Jurkat, Clone E6-1 (cell line): Measurements from ENCODE around the gene RAD18. TPM values are rescaled to one million over a fixed set of nuclear protein-coding genes. Genes with fewer than 3 reads are reported as not detected.

ENCODE experiments used
- DNase-seq: peaks from one replicate; pipeline ENCODE4 v3.0.0-alpha.2; 2011; ENCODE audit warnings: low read depth, low spot score
- H3K4me3 ChIP-seq: 2 replicates; pipeline ENCODE4 v1.5.1; 2011; ENCODE audit warnings: mild to moderate bottlenecking, low read length, control low read depth, moderate library complexity
- polyA plus RNA-seq: library from polyadenylated mRNA; unstranded; fragments of >200 nt; gene quantifications from one replicate; pipeline ENCODE4 v1.2.1, GENCODE V29; 2012; ENCODE audit warnings: missing spikeins; ENCODE audit not compliant: insufficient read length, insufficient read depth

RAD18 gene, protein sequence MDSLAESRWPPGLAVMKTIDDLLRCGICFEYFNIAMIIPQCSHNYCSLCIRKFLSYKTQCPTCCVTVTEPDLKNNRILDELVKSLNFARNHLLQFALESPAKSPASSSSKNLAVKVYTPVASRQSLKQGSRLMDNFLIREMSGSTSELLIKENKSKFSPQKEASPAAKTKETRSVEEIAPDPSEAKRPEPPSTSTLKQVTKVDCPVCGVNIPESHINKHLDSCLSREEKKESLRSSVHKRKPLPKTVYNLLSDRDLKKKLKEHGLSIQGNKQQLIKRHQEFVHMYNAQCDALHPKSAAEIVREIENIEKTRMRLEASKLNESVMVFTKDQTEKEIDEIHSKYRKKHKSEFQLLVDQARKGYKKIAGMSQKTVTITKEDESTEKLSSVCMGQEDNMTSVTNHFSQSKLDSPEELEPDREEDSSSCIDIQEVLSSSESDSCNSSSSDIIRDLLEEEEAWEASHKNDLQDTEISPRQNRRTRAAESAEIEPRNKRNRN
- polyA plus RNA-seq, result 21.8 TPM

GRCh38 chr3:8963137-8963853 is at the start of gene RAD18:
Gene RAD18, minus strand, starts transcription at chr3:8963472. Its CDS starts 87 bp downstream, at chr3:8963385.
- peak; percentile 88 for DNase-seq
- peak within 1 kb of the TSS; percentile 59 for H3K4me3 ChIP-seq

DNA sequence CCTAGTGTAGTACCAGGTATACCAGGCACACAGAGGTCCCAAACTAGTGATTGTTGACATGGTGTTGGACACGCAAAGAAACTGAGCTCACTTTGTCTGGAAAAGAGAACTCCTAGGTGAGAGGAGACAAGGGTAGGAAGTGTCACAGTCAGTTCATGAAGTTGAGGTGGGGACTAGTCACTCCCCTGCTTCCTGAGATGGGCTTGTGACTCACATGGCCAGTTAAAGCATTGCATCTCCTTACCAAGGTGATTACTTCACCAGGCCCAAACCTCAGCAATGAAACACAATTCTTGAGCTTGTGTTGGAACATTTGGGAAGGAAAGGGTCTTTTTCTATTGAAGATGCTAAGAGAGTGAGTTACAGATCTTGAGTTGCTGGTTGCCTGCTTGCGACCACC is 49.2 kb upstream of the RAD18 start:
- H3K4me3 ChIP-seq, result no peak overlapping the region
- DNase-seq, result peak; percentile 20

- DNase-seq, result no peak
- no peak overlapping the region for H3K4me3 ChIP-seq
Observed at GRCh38 chr3:9009976-9010545, 46.8 kb upstream of the RAD18 start.

DNA sequence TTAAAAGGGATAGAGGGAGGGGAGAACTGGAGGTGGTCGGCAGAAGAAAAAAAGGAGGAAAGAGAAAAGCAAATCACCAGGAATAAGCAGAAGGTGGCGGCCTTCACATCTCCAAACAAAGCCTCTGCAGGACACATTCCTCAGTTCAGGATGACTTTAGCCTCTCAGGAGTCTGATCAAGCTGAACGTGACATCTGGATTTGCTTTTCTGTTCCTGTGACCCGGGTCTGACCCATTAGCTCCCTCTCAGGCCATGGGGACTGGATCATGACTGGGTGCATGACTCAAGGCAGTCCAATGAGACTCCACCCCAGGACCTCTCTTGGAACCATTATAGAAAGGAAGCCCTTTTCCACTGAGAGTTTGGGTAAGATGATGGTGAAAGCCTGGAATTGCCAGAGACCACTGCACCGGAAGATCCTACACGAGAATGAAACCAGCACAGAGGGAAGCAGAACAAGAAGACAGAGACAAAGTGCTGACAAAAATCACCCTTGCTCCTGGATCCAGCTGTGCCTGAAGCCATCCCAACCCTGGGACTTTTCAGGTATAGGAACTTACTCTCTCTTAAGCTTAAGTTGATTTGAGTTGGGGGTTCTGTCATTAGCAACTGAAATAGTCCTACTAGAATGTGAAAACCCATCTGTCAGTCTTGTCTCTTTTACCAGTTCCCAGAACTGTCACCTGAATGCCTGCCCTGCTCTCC is 45.4 kb upstream of the RAD18 start:
- no peak for DNase-seq
- no peak overlapping the region for H3K4me3 ChIP-seq

- H3K4me3 ChIP-seq, result no peak overlapping the region
- no peak for DNase-seq
Observed at GRCh38 chr3:9007928-9008327, 44.7 kb upstream of the RAD18 start.

DNA sequence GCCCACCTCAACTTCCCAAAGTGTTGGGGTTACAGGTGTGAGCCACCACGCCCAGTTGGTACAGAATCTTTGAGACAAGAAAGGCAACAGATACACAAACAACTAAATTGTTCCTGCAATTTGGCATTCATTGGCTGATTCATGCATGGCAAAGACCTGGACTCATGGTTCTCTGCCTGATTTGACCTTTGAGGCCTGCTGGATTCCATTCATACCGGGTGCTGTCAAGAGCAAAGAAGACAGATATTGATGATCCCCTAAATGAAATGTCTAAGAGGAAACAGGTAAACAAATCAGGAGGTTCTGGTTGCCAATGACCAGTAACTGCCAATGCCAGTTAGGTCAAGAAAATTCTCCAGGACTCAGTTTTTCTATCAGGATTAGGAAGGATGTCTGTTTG is 43.9 kb upstream of the RAD18 start:
- DNase-seq, result no peak
- no peak overlapping the region for H3K4me3 ChIP-seq

DNA sequence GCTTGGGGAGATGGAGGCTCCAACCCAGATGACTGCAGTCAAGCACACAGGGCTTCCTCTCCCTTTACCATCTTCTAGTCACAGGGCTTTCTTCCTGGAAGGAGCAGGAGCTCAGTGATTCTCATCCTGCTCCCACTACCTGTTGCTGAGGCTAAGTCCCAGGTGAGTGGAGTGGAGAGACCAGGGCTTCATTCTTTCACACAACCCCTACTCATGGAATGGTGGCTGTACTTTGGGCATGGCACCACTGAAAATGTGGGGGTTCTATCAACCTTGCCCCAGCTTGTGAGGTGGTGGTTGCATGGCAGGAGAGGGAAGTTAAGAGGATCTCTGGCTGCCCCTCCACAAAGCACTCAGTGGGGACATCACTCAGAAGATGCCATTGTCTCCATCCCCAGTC is 36.8 kb upstream of the RAD18 start:
- no peak overlapping the region for H3K4me3 ChIP-seq
- no peak for DNase-seq

DNA sequence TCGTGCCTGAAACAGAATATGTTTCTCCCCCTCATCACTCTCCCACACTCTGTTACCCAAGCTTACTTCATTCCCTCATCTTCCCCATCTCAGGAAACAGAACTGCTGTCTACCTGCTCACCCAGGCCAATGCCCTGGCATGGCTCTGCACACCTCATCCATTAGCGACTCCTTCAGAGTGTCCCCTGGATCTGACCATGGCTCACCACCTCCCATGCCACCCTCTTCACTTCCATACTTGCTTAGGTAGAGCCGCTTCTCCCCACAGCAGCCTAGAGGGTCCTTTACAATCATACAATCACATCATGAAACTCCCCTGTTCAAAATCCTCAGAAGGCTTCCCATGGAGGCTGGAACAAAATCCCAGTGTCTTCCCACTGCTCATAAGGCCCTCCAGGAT is 33.9 kb upstream of the RAD18 start:
- no peak for DNase-seq
- no peak overlapping the region for H3K4me3 ChIP-seq

GRCh38 chr3:8996681-8997121 is 33.4 kb upstream of the RAD18 start:
- DNase-seq, result no peak
- no peak overlapping the region for H3K4me3 ChIP-seq

- no peak overlapping the region for H3K4me3 ChIP-seq
- DNase-seq, result no peak
Observed at GRCh38 chr3:8996216-8996615, 32.9 kb upstream of the RAD18 start.

DNA sequence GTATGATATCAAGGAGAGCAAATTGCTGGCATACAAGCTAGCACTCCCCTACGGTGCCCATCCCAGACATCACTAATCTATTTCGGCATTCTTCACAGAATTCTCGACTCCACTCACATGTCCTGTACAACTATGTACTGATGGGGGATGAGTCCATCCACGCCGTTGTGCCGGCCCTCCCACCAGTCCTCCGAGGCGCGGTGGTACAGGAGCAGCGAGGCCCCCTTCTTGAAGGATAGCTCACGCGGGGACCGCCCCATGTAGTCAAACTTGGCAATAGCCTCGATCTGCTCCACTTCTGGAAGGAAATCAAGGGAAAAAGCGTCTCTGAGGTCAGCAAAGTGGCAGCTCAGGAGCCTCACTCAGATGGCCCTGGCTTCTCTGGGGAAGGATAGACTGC is 31.0 kb upstream of the RAD18 start:
- H3K4me3 ChIP-seq, result no peak overlapping the region
- no peak for DNase-seq

- no peak overlapping the region for H3K4me3 ChIP-seq
- DNase-seq, result no peak
Observed at GRCh38 chr3:8993331-8993730, 30.1 kb upstream of the RAD18 start.

DNA sequence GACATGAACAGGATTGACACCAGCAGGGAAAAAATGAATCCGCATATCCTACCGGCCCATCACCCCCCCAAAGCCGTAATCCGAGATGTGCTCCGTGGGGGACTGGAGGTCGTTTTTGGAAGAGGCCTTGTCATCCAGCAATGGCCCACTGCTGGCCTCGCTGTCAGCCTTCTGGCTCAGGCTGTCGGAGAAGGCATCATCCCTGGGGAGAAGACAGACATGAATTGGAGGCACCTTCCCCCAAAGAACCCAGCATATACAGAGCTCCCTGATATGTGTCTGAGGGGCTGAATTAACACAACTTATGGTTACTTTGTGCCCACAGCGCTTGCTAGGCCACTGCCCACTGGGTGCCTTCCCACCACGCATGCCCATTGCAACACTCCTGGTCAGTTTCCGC is 29.6 kb upstream of the RAD18 start:
- no peak overlapping the region for H3K4me3 ChIP-seq
- DNase-seq, result no peak

DNA sequence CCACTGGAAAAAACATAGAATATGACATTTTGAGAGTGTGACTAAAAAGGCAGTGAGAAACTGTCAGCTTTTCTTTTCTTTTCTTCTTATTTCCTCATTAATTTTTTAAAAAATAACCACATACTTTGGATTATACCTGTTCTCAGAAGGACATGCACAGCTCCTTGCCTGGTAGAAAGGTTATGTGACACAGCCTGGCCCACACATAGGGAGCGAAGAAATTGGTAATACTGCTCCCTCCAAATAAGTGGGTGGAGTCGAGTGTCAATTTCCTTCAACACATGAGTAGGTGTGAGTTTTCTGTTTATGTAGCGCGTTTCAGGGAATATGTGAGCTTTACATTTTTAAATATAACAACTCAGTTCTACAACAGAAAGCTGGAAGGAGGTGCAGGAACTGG is 28.9 kb upstream of the RAD18 start:
- H3K4me3 ChIP-seq, result no peak overlapping the region
- no peak for DNase-seq

GRCh38 chr3:8990266-8991215 is 27.3 kb upstream of the RAD18 start:
- H3K4me3 ChIP-seq, result no peak overlapping the region
- DNase-seq, result peak; percentile 4

GRCh38 chr3:8988791-8989558 is 25.7 kb upstream of the RAD18 start:
- H3K4me3 ChIP-seq, result no peak overlapping the region
- no peak for DNase-seq

GRCh38 chr3:8988384-8988655 is 25.0 kb upstream of the RAD18 start:
- H3K4me3 ChIP-seq, result no peak overlapping the region
- DNase-seq, result no peak
